A673 (cell line): ENCODE results near the gene MAGEB10.

Source experiments
- EZH2 ChIP-seq: fragments of 200-600 bp; sonication (generic); IDR thresholded peaks from 2 replicates; pipeline ENCODE4 v1.6.1; 2017; ENCODE audit warnings: borderline replicate concordance, low read depth, mild to moderate bottlenecking, mixed read lengths, antibody characterized with exemption, low read length; ENCODE audit not compliant: poor library complexity, severe bottlenecking
- TF ChIP-seq, protein P1 (sequence below): fragments of 300-800, 200-600 bp; sonication (generic); conservative IDR thresholded peaks from 2 replicates; pipeline ENCODE4 v1.5.1; 2017; ENCODE audit warnings: low read depth, mild to moderate bottlenecking, antibody characterized with exemption, low read length, moderate library complexity, mixed read lengths

DNA sequence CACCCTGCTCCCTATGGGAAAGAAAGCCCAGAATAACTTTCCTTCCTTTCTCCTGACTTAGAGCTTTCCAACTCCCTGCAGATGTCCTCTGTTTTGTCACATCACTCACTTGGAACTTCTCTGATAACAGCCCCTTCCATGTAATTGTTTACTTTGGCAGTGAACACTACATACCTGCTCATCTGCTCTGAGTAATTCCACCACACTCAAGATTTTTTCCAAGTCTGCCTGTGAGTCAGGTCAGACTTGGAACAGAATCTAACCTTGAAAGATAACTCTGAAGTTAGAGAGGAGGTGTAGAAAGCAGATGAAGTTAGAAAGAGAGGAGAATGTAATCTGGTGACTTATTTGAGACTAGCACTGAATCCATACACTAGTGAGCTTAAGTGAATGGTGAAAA is 7.4 kb downstream of the MAGEB10 start:
- no peak for TF ChIP-seq EZH2
- TF ChIP-seq, protein P1, sequence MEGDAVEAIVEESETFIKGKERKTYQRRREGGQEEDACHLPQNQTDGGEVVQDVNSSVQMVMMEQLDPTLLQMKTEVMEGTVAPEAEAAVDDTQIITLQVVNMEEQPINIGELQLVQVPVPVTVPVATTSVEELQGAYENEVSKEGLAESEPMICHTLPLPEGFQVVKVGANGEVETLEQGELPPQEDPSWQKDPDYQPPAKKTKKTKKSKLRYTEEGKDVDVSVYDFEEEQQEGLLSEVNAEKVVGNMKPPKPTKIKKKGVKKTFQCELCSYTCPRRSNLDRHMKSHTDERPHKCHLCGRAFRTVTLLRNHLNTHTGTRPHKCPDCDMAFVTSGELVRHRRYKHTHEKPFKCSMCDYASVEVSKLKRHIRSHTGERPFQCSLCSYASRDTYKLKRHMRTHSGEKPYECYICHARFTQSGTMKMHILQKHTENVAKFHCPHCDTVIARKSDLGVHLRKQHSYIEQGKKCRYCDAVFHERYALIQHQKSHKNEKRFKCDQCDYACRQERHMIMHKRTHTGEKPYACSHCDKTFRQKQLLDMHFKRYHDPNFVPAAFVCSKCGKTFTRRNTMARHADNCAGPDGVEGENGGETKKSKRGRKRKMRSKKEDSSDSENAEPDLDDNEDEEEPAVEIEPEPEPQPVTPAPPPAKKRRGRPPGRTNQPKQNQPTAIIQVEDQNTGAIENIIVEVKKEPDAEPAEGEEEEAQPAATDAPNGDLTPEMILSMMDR, result no peak
